B cell (primary cell): Measurements from ENCODE around the gene DCP2. TPM values are rescaled to one million over a fixed set of nuclear protein-coding genes. Genes with fewer than 3 reads are reported as not detected.

Experiments used
- ATAC-seq: fragments of 200-7000 bp; cut with Tn5 transposase; one replicate; pipeline ENCODE4 v1.10.0; 2021; ENCODE audit warnings: low read depth, mild to moderate bottlenecking, moderate number of reproducible peaks, moderate library complexity
- CTCF ChIA-PET: fragments of 350-600 bp; sonication (Branson Sonifier 250); formaldehyde crosslinking; loops from one replicate; lab custom pipeline; 2021; ENCODE audit warnings: antibody characterized with exemption, inconsistent platforms; lab: Charles Lee
- POLR2A ChIA-PET: fragments of 350-600 bp; sonication (Branson Sonifier 250); formaldehyde crosslinking; loops from one replicate; lab custom pipeline; 2021; ENCODE audit warnings: antibody characterized with exemption; lab: Charles Lee
- DNase-seq: peaks from one replicate; pipeline ENCODE4 v3.0.0; 2013
- H2AFZ ChIP-seq: 2 replicates; pipeline ENCODE4 v1.6.1; 2012; ENCODE audit warnings: mild to moderate bottlenecking, low read depth, low read length; ENCODE audit not compliant: insufficient read depth, poor library complexity, severe bottlenecking
- H3K27ac ChIP-seq, 2 donors: 1 replicate in 1 of 2; 2 replicates in 1 of 2; pipeline ENCODE4 v1.5.1; 2012 to 2013; ENCODE audit warnings: low read length in 2 of 2, mild to moderate bottlenecking in 2 of 2, moderate library complexity in 1 of 2
- H3K27me3 ChIP-seq, 4 experiments: fragments of 200-600 bp in 1 of 4; sonication (generic) in 1 of 4; replicated peaks in 1 of 4; 1 replicate in 2 of 4; 2 replicates in 2 of 4; pipeline versions ENCODE4 v1.6.1 to v1.7.0; 2013 to 2016; ENCODE audit warnings: low read length in 3 of 4, mild to moderate bottlenecking in 2 of 4, mixed read lengths in 1 of 4, moderate library complexity in 1 of 4; ENCODE audit not compliant: insufficient read depth in 4 of 4, control insufficient read depth in 3 of 4; ENCODE audit errors: control extremely low read depth in 1 of 4
- H3K36me3 ChIP-seq, 2 experiments: replicated peaks in 1 of 2; 1 replicate in 1 of 2; 2 replicates in 1 of 2; pipeline versions ENCODE4 v1.6.1 to v1.7.1; 2013; ENCODE audit warnings: low read length in 1 of 2; ENCODE audit not compliant: insufficient read depth in 2 of 2, control insufficient read depth in 1 of 2; ENCODE audit errors: control extremely low read depth in 1 of 2, extremely low read depth in 1 of 2
- H3K4me1 ChIP-seq, 2 donors: fragments of 200-600 bp in 1 of 2; sonication (generic) in 1 of 2; 1 replicate in 1 of 2; 2 replicates in 1 of 2; pipeline versions ENCODE4 v1.5.1 to v1.6.1; 2013 to 2017; ENCODE audit warnings: low read length in 2 of 2; ENCODE audit not compliant: control insufficient read depth in 2 of 2, insufficient read depth in 2 of 2
- H3K4me2 ChIP-seq: replicated peaks from 2 replicates; pipeline ENCODE3; 2012; ENCODE audit warnings: mild to moderate bottlenecking, low read depth, low read length; ENCODE audit not compliant: poor library complexity, severe bottlenecking
- H3K4me3 ChIP-seq, 5 experiments: fragments of 200-600 bp in 1 of 5; sonication (generic) in 1 of 5; 1 replicate in 3 of 5; 2 replicates in 2 of 5; pipeline versions ENCODE4 v1.5.1 to v1.7.0; 2011 to 2016; ENCODE audit warnings: low read length in 4 of 5, mild to moderate bottlenecking in 4 of 5, low read depth in 2 of 5, control low read depth in 1 of 5, moderate library complexity in 1 of 5; ENCODE audit not compliant: insufficient read depth in 1 of 5; ENCODE audit errors: control extremely low read depth in 1 of 5, extremely low read depth in 1 of 5
- H3K79me2 ChIP-seq: fragments of 200-600 bp; sonication (generic); one replicate; pipeline ENCODE4 v1.6.0; 2016; ENCODE audit warnings: low read length; ENCODE audit not compliant: control insufficient read depth, insufficient read depth
- H3K9ac ChIP-seq: fragments of 200-600 bp; sonication (generic); 2 replicates; pipeline ENCODE4 v1.6.1; 2017; ENCODE audit warnings: mild to moderate bottlenecking, low read length, moderate library complexity
- H3K9me3 ChIP-seq, 3 donors: one replicate each; pipeline versions ENCODE4 v1.6.1 to v1.7.1; 2013; ENCODE audit warnings: low read length in 2 of 3; ENCODE audit not compliant: control insufficient read depth in 2 of 3, insufficient read depth in 1 of 3; ENCODE audit errors: control extremely low read depth in 1 of 3
- H4K20me1 ChIP-seq: 2 replicates; pipeline ENCODE4 v1.6.0; 2012; ENCODE audit warnings: mild to moderate bottlenecking, low read length; ENCODE audit not compliant: insufficient read depth, control insufficient read depth, poor library complexity, severe bottlenecking
- H3K27ac Mint-ChIP-seq: one replicate; pipeline ENCODE4 v1.8.0; 2021; ENCODE audit warnings: mixed read lengths
- H3K27me3 Mint-ChIP-seq: one replicate; pipeline ENCODE4 v1.8.0; 2021; ENCODE audit warnings: mixed read lengths
- H3K4me1 Mint-ChIP-seq: one replicate; pipeline ENCODE4 v1.8.0; 2021; ENCODE audit warnings: mixed read lengths
- H3K4me3 Mint-ChIP-seq: one replicate; pipeline ENCODE4 v1.8.0; 2021; ENCODE audit warnings: mixed read lengths
- H3K9me3 Mint-ChIP-seq: one replicate; pipeline ENCODE4 v1.8.0; 2022; ENCODE audit warnings: mixed read lengths; ENCODE audit not compliant: insufficient read depth
- EZH2 ChIP-seq: IDR thresholded peaks from 2 replicates; pipeline ENCODE4 v1.6.1; 2012; ENCODE audit warnings: borderline replicate concordance, low read depth, mild to moderate bottlenecking, moderate library complexity, low read length; ENCODE audit not compliant: insufficient read depth, poor library complexity, severe bottlenecking
- WGBS: methylation state at CpG from one replicate; pipeline ENCODE4 v1.1.5; 2013; ENCODE audit warnings: missing lambda C conversion rate; ENCODE audit not compliant: insufficient coverage; 5-methylcytosine and 5-hydroxymethylcytosine counted together
- intact Hi-C: fragments of 100-400 bp; cut with micrococcal nuclease; formaldehyde crosslinking; loops from one replicate; pipeline ENCODE4 v1.10.0; 2022
- polyA plus RNA-seq: library from polyadenylated mRNA; depleted of rRNA; stranded (reverse); fragments of >200 nt; gene quantifications from 2 replicates; pipeline ENCODE4 v1.2.3, GENCODE V29; 2012
- total RNA-seq, 2 donors: library from RNA; stranded (reverse); fragments of 120-200 nt in 1 of 2; gene quantifications; 1 replicate in 1 of 2; 2 replicates in 1 of 2; pipeline versions ENCODE4 v1.2.3 to v1.2.4, GENCODE V29; 2013 to 2022
- TF ChIP-seq, protein P1 (sequence below): fragments of 200-600 bp; IDR thresholded peaks from one replicate; pipeline ENCODE4 v1.8.0; 2022; ENCODE audit warnings: antibody characterized with exemption, mild to moderate bottlenecking

The DCP2 gene
- total and polyA plus RNA-seq, 2 donors (not counting 1 experiment from before 2014, with no cell fraction given): 17.9 to 73.1 TPM

DNA sequence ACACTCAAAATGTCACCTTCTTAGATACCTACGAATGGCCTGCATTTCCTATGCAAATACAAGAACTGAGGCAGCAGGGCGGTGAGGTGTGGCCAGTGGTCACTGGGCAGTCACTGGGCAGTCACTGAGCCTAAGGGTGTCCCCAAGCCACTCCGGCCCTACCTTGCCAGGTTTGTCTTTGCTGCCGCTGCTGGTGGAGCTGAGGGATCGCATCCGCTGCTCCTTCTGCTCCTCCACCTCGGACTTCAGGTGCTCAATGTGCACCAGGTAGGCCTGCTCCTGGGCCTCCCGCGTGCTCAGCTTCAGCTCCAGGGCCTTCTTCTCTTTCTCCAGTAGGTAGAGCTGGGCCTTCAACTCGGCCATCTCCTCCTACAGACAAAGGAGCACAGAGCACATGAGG is 72.3 kb downstream of the DCP2 start:
- Histone ChIP-seq H3K79me2 (no peaks in the 10 kb centered on the region), H3K27ac (no peak overlapping the region), H3K9me3 (no peaks in the 10 kb centered on the region), H3K36me3 (no peaks in the 10 kb centered on the region), H3K4me1 (peaks cover 13 to 18% of the 10 kb centered on the region in 2 donors), H3K4me3 (no peak overlapping the region), H3K27me3 (no peaks in the 10 kb centered on the region), H3K4me2 (no peak overlapping the region), H4K20me1 (no peaks in the 10 kb centered on the region), H3K9ac (no peak overlapping the region), H2AFZ (no peak overlapping the region)
- H3K27ac Mint-ChIP-seq: no peak overlapping the region
- intact Hi-C loops: no loop called here
- H3K9me3 Mint-ChIP-seq: no peaks in the 10 kb centered on the region
- ChIA-PET CTCF (no interaction called here), POLR2A (no interaction called here)
- no peak for ATAC-seq
- 96% methylated on average over 9 of the region's 10 CpGs for WGBS
- no peak for DNase-seq
- H3K27me3 Mint-ChIP-seq: no peaks in the 10 kb centered on the region
- no peak overlapping the region for H3K4me3 Mint-ChIP-seq
- TF ChIP-seq, protein P1, sequence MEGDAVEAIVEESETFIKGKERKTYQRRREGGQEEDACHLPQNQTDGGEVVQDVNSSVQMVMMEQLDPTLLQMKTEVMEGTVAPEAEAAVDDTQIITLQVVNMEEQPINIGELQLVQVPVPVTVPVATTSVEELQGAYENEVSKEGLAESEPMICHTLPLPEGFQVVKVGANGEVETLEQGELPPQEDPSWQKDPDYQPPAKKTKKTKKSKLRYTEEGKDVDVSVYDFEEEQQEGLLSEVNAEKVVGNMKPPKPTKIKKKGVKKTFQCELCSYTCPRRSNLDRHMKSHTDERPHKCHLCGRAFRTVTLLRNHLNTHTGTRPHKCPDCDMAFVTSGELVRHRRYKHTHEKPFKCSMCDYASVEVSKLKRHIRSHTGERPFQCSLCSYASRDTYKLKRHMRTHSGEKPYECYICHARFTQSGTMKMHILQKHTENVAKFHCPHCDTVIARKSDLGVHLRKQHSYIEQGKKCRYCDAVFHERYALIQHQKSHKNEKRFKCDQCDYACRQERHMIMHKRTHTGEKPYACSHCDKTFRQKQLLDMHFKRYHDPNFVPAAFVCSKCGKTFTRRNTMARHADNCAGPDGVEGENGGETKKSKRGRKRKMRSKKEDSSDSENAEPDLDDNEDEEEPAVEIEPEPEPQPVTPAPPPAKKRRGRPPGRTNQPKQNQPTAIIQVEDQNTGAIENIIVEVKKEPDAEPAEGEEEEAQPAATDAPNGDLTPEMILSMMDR: no peak
- TF ChIP-seq EZH2: no peak
- H3K4me1 Mint-ChIP-seq: peaks cover 15% of the 10 kb centered on the region

DNA sequence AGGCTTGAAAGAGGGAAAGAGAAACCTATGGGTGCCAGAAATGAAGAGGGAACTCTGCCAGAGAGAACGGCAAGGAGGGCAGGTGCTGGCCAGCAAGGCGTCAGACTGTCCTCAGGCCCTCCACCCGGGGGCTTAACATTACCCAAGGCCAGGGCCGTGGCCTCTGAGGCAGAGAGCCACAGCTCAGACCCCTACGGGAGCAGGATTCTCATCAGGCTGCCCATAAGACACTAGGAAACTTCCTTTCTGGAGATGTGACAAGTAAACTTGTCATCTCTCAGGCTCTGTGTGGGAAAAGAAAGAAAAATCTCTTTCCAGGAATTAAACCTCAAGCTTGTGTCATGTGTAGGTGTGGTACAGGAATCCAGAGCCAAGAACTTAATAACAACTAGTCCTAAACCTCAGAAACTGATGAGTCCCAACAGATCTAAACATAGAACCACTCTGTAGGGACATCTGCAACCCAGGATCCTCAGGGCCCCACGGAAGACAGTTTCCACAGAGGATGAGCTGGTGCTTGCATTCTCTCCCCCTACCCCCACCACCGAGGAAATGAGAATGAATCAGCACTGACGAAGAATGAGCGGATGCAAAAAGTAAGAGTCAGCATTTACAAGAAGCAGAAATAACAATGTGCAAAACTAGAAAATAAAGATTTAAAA is 74.3 kb downstream of the DCP2 start:
- Histone ChIP-seq H3K9me3 (no peaks in the 10 kb centered on the region), H3K27me3 (no peaks in the 10 kb centered on the region), H3K27ac (no peak overlapping the region), H3K36me3 (no peaks in the 10 kb centered on the region), H3K4me3 (no peak overlapping the region), H3K79me2 (no peaks in the 10 kb centered on the region), H3K4me2 (no peak overlapping the region), H3K9ac (no peak overlapping the region), H3K4me1 (peaks cover 13 to 18% of the 10 kb centered on the region in 2 donors), H4K20me1 (no peaks in the 10 kb centered on the region), H2AFZ (no peak overlapping the region)
- ChIA-PET CTCF (no interaction called here), POLR2A (no interaction called here)
- Mint-ChIP-seq H3K4me3 (no peak overlapping the region), H3K4me1 (peaks cover 15% of the 10 kb centered on the region), H3K27me3 (no peaks in the 10 kb centered on the region), H3K9me3 (no peaks in the 10 kb centered on the region), H3K27ac (no peak overlapping the region)
- WGBS: 90% methylated on average over 4 of the region's 9 CpGs
- ATAC-seq: no peak
- TF ChIP-seq, protein P1: no peak
- no peak for TF ChIP-seq EZH2
- intact Hi-C loops: no loop called here
- no peak for DNase-seq
